IPS-20b (cell line): Measurements from ENCODE around the gene CDKL2.
"Not testable (repeated sequence)": the region's sequence is repeated elsewhere in the genome, so short reads cannot be mapped to it uniquely, and the experiment has no call there.

Experiments used
- H3K27ac ChIP-seq: one replicate; pipeline ENCODE4 v1.5.1; 2013; ENCODE audit warnings: low read length
- H3K27me3 ChIP-seq: 2 replicates; pipeline ENCODE4 v1.6.1; 2013; ENCODE audit warnings: mild to moderate bottlenecking, low read length, inconsistent platforms; ENCODE audit not compliant: insufficient read depth
- H3K36me3 ChIP-seq: 2 replicates; pipeline ENCODE4 v1.6.1; 2013; ENCODE audit warnings: low read depth, mild to moderate bottlenecking, inconsistent platforms, low read length, moderate library complexity; ENCODE audit not compliant: insufficient read depth
- H3K4me1 ChIP-seq: 2 replicates; pipeline ENCODE4 v1.6.1; 2013; ENCODE audit warnings: mild to moderate bottlenecking, control low read depth, inconsistent platforms, low read length, moderate library complexity; ENCODE audit not compliant: insufficient read depth
- H3K4me3 ChIP-seq: 2 replicates; pipeline ENCODE4 v1.5.1; 2013; ENCODE audit warnings: mild to moderate bottlenecking, low read length, inconsistent platforms
- H3K9ac ChIP-seq: 2 replicates; pipeline ENCODE4 v1.6.1; 2013; ENCODE audit warnings: low read depth, mild to moderate bottlenecking, inconsistent platforms, low read length, moderate library complexity
- H3K9me3 ChIP-seq: 2 replicates; pipeline ENCODE4 v1.6.1; 2013; ENCODE audit warnings: mild to moderate bottlenecking, low read depth, low read length, inconsistent platforms; ENCODE audit not compliant: insufficient read depth

CDKL2 gene

GRCh38 chr4:75630174-75630936 is at the start of gene CDKL2:
TSS of gene CDKL2 (minus strand) at chr4:75630528. CDS start at chr4:75625988, 4,540 bp downstream.
- Histone ChIP-seq H3K9ac (peak within 1 kb of the TSS; percentile 62; the same call in 1 of the 2 replicates), H3K27me3 (peaks cover 21% of the 10 kb centered on the region), H3K36me3 (no peaks in the 10 kb centered on the region), H3K27ac (no peak within 1 kb of the TSS), H3K4me3 (peak within 1 kb of the TSS; percentile 85), H3K9me3 (no peaks in the 10 kb centered on the region), H3K4me1 (no peaks in the 10 kb centered on the region)

- peaks cover 7% of the 10 kb centered on the region for H3K4me1 ChIP-seq
- H3K27me3 ChIP-seq: no peaks in the 10 kb centered on the region
- H3K27ac ChIP-seq: no peak overlapping the region
- H3K4me3 ChIP-seq: no peak overlapping the region
- no peaks in the 10 kb centered on the region for H3K9me3 ChIP-seq
- no peak overlapping the region for H3K9ac ChIP-seq
- peaks cover 23% of the 10 kb centered on the region for H3K36me3 ChIP-seq
These were observed 48.6 kb upstream of the CDKL2 start for GRCh38 chr4:75678965-75679364.

GRCh38 chr4:75678473-75678872 is 48.1 kb upstream of the CDKL2 start:
- H3K9ac ChIP-seq: no peak overlapping the region
- H3K9me3 ChIP-seq: no peaks in the 10 kb centered on the region
- H3K36me3 ChIP-seq: peaks cover 23% of the 10 kb centered on the region
- H3K4me1 ChIP-seq: peaks cover 9% of the 10 kb centered on the region
- H3K27me3 ChIP-seq: no peaks in the 10 kb centered on the region
- H3K27ac ChIP-seq: no peak overlapping the region
- H3K4me3 ChIP-seq: no peak overlapping the region

- Histone ChIP-seq H3K27ac (no peak overlapping the region), H3K4me3 (no peak overlapping the region), H3K4me1 (peaks cover 18% of the 10 kb centered on the region), H3K9ac (no peak overlapping the region), H3K27me3 (no peaks in the 10 kb centered on the region), H3K9me3 (no peaks in the 10 kb centered on the region), H3K36me3 (peaks cover 23% of the 10 kb centered on the region)
These were observed 44.7 kb upstream of the CDKL2 start for GRCh38 chr4:75675004-75675531.

- H3K9ac ChIP-seq: peak overlapping the region; percentile 96
- peaks cover 13% of the 10 kb centered on the region; the same call in 1 of the 2 replicates for H3K36me3 ChIP-seq
- no peaks in the 10 kb centered on the region for H3K27me3 ChIP-seq
- H3K9me3 ChIP-seq: no peaks in the 10 kb centered on the region
- H3K4me1 ChIP-seq: peaks cover 25% of the 10 kb centered on the region
- peak overlapping the region; percentile 97 for H3K4me3 ChIP-seq
- H3K27ac ChIP-seq: peak overlapping the region; percentile 91
These were observed 43.6 kb upstream of the CDKL2 start for GRCh38 chr4:75673959-75674328.

DNA sequence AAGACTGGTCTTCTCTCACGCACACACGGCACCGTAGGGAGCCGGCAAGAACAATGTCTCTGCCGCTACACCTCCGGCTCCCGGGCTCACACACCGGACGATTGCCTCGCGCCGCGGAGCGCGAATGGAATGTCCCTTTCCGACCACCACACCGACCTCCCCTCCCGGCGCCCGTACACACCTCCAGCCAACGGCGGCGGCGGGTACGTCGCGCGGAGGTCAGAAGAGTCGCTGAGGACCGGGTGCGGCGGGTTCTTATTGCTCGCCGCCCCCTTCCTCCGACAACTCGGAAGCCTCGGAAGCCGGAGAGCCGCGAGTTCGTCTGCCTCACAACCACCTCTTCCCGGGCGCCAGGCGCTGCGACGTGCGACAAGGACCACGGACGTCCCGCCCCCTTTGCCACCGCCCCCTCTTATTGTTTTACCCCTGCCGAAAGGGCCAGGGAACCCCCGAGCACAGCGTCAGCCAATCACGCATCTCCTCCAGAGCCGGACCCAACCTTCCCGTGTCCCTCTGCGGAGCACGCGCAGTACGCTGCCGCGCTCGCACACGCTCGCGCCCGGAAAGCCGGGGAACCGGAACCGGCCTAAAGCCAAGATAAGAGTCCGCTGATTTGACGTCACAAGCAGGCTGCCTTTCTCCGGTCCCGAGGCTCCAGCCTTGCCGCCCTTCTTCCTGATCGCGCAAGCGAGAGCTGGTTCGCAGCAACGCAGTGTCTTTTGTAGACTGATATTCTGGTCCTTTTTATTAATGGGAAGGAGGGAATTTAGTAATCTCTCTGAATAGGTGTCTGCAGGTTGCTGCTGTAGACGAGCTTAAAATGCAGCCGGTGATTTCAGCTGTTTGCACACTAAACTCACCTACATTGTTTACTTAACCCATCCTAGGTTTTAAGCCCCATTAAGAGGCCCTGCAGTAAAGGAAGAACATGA is 43.0 kb upstream of the CDKL2 start, which contains the start of gene G3BP2:
Gene G3BP2 (minus strand): TSS at position 385 of the 932 bp plus-strand sequence. CDS start 11,386 bp downstream, outside the sequence.
- Histone ChIP-seq H3K9ac (peak within 1 kb of the TSS; percentile 96), H3K4me3 (peak within 1 kb of the TSS; percentile 97)

GRCh38 chr4:75672461-75673026 is 42.2 kb upstream of the CDKL2 start:
- Histone ChIP-seq H3K4me1 (peaks cover 30% of the 10 kb centered on the region), H3K27me3 (no peaks in the 10 kb centered on the region), H3K36me3 (peaks cover 1% of the 10 kb centered on the region; the same call in 1 of the 2 replicates), H3K4me3 (peak overlapping the region; percentile 97), H3K9ac (peak overlapping the region; percentile 96), H3K27ac (peak overlapping the region; percentile 91), H3K9me3 (no peaks in the 10 kb centered on the region)

More for the DNA sequence above, 43.0 kb upstream of the CDKL2 start, which contains the start of gene G3BP2:
- Histone ChIP-seq H3K27me3 (no peaks in the 10 kb centered on the region), H3K9me3 (no peaks in the 10 kb centered on the region), H3K36me3 (peaks cover 9% of the 10 kb centered on the region; the same call in 1 of the 2 replicates), H3K27ac (peak within 1 kb of the TSS; percentile 91), H3K4me1 (peaks cover 30% of the 10 kb centered on the region)

DNA sequence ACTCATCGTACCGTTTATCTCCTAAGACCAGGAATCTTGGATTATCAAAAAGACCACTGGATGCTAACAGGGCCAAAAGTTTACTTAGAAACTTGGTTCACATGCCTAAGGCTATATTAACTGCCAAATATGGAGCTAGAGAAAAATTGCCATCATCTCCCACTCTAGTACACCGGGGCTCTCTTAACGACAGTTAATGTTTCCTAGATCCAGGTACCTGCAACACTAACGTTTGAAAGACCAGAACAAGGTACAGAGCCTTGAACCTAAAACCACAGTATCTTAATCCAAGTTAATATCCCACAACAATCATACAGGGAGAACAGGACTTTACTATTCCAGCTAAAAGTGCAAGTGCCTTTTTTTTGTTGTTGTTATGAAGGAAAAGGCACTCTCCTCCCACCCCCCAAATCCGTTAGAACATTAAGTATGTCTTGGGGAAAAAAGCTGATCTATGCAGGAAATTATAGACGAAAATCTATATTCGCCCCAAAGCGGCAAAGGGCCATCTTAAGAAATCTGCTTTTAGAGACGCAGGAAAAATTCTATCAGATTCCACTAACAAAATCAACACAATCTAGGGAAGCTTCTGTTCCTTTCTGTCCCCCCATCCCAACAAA is 41.6 kb upstream of the CDKL2 start:
- peak overlapping the region; percentile 96 for H3K9ac ChIP-seq
- H3K4me3 ChIP-seq: peak overlapping the region; percentile 97
- no peaks in the 10 kb centered on the region for H3K27me3 ChIP-seq
- peaks cover 30% of the 10 kb centered on the region for H3K4me1 ChIP-seq
- H3K9me3 ChIP-seq: no peaks in the 10 kb centered on the region
- H3K27ac ChIP-seq: peak overlapping the region; percentile 91
- H3K36me3 ChIP-seq: no peaks in the 10 kb centered on the region

DNA sequence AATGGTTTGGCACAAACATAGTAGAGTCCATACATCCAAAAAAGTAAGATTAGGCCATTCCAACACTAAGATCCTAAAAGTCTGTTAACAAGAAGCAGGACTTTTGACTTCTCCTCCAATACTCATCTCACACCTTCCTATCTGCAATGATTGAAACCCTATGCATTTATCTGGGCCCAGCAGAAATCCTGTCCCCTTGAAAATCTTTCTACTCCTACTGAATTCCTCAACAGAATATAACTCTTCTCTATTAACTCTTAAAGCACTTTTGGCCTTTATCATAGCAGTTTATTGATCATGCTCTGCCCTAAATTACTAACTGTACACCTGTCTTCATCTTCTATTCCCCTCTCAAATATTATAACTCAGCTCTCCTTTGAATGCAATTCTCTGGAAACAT is 38.3 kb upstream of the CDKL2 start:
- H3K36me3 ChIP-seq: no peaks in the 10 kb centered on the region
- peaks cover 28% of the 10 kb centered on the region; the same call in 1 of the 2 replicates for H3K4me1 ChIP-seq
- H3K9ac ChIP-seq: no peak overlapping the region; the same call in 1 of the 2 replicates
- H3K27me3 ChIP-seq: no peaks in the 10 kb centered on the region
- peak overlapping the region; percentile 37 for H3K4me3 ChIP-seq
- H3K27ac ChIP-seq: no peak overlapping the region
- H3K9me3 ChIP-seq: no peaks in the 10 kb centered on the region

GRCh38 chr4:75667636-75668035 is 37.3 kb upstream of the CDKL2 start:
- H3K36me3 ChIP-seq, H3K4me3 ChIP-seq, H3K9me3 ChIP-seq, H3K9ac ChIP-seq, H3K27ac ChIP-seq, H3K27me3 ChIP-seq: not testable (repeated sequence)
- H3K4me1 ChIP-seq: peaks cover 28% of the 10 kb centered on the region; the same call in 1 of the 2 replicates

- peaks cover 28% of the 10 kb centered on the region; the same call in 1 of the 2 replicates for H3K4me1 ChIP-seq
- peaks cover 14% of the 10 kb centered on the region for H3K36me3 ChIP-seq
- no peak overlapping the region for H3K27ac ChIP-seq
- H3K9me3 ChIP-seq: no peaks in the 10 kb centered on the region
- H3K27me3 ChIP-seq: no peaks in the 10 kb centered on the region
- H3K4me3 ChIP-seq: no peak overlapping the region
- H3K9ac ChIP-seq: no peak overlapping the region
These were observed 36.0 kb upstream of the CDKL2 start for GRCh38 chr4:75666299-75666698.
